Dermis microvascular lymphatic vessel endothelial cell (primary cell): ENCODE data around the gene LRMDA. TPM values are rescaled to one million over a fixed set of nuclear protein-coding genes. Genes with fewer than 3 reads are reported as not detected.

Source experiments
- DNase-seq, 2 donors: peaks; one replicate each; pipeline versions ENCODE4 v3.0.0 to v3.0.0-alpha.2; 2010; ENCODE audit warnings: low read depth in 2 of 2
- total RNA-seq: library from RNA; depleted of rRNA; stranded (reverse); fragments of >200 nt; gene quantifications from 2 replicates; pipeline ENCODE4 v1.2.1, GENCODE V29; 2014

The LRMDA gene
- total RNA-seq, 1 donor from 2014 or later = 10.4 TPM

- no peak for DNase-seq
These were observed 209.0 kb downstream of the LRMDA start for GRCh38 chr10:75640381-75640780.

- no peak for DNase-seq
These were observed 209.4 kb downstream of the LRMDA start for GRCh38 chr10:75640803-75641202.

GRCh38 chr10:75643405-75643804 is 212.0 kb downstream of the LRMDA start:
- DNase-seq = no peak

- DNase-seq = no peak
These were observed 212.7 kb downstream of the LRMDA start for GRCh38 chr10:75643944-75644692.

DNA sequence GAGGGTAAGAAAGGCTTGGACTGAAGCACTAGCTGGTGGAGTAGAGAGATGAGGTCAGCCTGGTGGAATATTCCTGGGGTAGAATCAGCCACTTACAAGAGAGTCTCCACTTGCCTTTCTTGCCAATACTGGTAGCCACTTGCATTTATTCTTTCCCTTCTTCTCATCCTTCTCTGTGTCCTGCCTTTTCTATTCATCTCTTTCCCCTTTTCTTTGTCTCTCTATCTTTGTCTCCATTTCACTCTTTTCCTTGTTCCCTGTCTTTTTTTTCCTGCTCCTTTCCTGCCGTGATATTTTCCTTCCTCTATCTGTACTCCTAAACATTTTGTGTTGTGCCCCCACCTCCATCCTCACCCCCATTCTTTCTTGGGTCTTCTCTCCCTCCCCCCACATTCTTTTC is 214.3 kb downstream of the LRMDA start:
- no peak for DNase-seq

GRCh38 chr10:75646218-75646915 is 214.9 kb downstream of the LRMDA start:
- no peak for DNase-seq

GRCh38 chr10:75646916-75647315 is 215.5 kb downstream of the LRMDA start:
- no peak for DNase-seq

GRCh38 chr10:75647675-75648074 is 216.3 kb downstream of the LRMDA start:
- no peak for DNase-seq

DNA sequence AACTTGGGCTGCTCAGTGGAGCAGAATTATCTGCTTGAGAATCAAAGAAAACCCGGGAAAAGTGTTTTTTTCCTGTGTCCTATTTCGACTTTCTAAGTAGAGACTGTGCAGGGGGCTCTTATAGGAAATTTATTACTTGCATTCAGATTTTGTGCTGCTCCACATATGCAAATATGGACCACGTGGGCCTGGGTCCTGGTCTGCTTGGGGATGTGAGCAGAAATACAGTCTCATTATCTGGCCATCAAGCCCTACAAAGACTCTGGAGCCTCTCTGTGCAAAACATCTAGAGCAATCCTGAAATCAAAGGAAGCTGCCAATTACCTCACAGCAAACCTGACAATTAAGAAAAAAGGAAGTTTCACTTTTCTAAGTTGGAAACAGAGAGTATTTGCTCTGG is 216.9 kb downstream of the LRMDA start:
- DNase-seq = no peak

DNA sequence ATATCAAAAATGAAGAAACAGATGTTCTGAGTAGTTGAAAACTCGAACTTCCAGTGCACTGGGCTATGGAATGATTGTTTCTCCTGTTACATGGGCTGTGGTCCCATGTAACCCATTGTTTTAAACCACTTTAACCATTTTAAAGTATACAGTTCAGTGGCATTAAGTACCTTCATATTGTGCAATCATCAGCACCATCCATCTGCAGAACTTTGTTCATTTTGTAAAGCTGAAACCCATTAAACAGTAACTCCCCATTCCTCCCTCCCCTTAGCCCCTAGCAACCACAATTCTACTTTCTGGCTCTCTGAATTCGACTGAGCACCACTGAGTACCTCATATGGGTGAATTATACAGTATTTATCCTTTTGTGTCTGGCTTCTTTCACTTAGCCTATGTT is 217.4 kb downstream of the LRMDA start:
- DNase-seq = no peak

GRCh38 chr10:75649466-75649865 is 218.0 kb downstream of the LRMDA start:
- DNase-seq = no peak

GRCh38 chr10:75650648-75651047 is 219.2 kb downstream of the LRMDA start:
- no peak for DNase-seq

DNA sequence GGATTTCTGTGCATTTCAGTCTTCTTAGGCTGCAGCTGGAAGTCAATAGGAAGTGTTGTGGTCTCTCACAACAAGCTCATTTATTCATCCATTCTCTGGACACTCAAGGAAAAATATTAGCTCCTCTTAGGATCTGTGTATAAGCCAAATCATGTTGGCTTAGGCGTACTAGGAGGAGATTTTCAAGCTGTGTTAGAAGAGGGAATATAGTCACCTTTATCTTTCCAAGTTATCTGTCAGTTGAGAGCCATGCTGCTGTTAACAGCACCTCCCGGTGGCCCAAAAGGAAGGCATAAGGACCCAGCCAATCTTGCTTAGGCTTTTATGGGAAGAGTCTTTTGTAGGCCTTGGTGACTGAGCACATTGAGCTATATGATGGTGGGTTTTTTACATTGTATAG is 220.0 kb downstream of the LRMDA start:
- DNase-seq = no peak

GRCh38 chr10:75652146-75652740 is 220.8 kb downstream of the LRMDA start:
- DNase-seq = no peak

DNA sequence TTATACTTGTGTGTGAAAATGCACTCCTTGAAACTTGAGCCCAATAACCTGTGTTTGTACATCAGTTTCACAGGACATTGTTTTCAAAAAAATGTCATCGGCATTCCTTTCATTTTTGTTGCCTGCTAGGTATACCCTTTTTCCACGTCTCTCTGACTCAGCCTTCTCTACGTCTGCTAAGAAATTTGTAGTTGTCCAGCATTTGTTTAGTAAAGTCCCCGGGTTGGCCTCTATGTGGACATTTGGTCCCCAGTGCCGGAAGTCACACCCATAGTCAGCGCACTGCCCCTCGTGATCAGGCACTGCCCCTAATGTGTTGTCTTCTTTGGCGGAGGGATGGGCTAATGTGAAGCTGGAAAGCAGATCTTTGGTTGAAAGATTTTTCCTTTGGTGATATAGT is 222.3 kb downstream of the LRMDA start:
- DNase-seq = no peak

GRCh38 chr10:75654171-75654771 is 222.8 kb downstream of the LRMDA start:
- peak; percentile 15 to 16 for DNase-seq

DNA sequence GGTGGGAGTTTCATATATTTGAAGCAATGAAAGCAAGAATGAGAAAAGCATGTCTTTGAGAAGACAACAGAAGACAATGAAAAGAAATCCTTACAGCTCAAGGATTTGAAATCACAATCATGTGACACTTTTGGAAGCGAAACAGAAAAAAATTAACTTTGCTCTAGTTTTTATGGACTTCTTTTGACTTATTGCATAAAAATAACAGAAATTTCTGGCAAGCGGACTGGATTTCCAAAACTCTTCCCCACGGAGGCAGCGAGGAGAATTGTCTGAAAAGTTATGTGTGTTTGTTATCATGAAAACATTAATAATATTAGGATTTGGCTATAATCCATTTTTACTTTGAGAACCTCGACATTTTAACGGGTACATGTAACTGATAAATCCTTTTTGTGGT is 223.3 kb downstream of the LRMDA start:
- DNase-seq = no peak

DNA sequence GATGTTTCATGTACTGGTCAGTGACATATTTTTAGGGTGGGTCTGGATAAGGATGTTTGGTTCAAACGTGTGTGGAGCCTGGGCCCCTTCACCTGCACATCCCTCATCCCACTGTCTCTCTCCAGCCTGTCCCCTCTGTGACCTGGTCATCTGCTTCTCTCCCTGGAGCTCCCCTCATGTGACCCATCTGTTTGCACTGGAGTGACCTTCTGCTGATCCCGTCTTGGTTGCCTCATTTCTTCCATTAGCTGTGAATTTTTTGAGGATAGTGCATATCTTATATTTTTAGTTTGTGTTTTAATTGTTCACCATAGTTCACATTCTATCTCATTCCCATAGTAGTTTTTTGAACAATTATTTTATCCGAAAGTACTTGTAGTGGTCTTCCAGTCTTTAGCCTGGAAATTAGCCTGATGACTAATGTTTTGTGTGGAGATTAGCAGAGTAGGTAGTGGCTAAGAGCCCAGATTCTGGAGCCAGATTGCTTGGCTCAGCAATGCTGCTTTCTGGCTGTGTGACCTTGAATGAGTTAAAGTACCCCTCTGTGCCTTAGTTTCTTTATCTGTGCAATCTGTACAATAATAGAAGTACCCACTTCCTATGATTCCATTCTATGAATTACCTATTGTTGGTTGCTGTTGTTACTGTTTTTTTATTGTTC is 224.5 kb downstream of the LRMDA start:
- DNase-seq = peak; percentile 25 to 36

GRCh38 chr10:75657351-75657750 is 225.9 kb downstream of the LRMDA start:
- no peak for DNase-seq

DNA sequence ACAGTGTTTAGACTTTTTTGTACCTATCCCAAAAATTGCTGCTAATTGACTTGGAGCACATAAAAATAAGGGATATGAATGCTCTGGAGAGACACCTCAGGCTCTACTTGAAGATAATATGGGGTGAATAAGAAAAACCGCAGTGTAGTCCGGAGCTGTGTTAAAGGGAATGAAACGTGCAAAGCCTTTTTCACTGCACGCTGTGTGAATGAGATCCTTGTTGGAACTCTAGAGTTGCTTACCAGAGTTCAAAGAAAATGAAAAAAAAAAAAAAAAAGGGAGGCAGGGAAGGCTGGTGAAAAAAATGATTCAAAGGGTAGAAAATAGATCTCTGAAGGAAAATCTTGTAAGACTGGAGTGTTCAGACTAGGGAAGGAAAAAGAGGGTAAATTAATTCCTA is 226.6 kb downstream of the LRMDA start:
- DNase-seq = no peak

DNA sequence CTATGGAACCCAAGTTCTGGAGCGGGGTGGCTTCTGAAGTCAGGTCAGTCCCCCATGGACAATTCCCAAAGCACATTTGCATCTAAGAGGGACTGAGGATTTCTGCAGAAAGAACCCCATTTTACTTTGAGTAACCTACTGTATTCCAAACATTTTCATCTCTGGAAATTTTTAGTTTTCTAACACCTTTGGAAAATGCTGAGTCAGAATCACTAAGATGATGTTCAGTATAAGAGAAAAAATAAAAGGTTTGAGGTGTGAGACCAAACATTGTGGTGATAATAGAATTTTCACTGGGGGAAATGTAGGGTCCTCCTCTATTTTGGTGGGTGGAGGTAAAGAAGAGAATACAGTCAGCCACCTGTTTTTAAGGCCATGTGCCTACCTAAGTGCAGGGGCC is 227.1 kb downstream of the LRMDA start:
- no peak for DNase-seq

GRCh38 chr10:75658915-75659314 is 227.5 kb downstream of the LRMDA start:
- DNase-seq = no peak
